K562 (cell line): ENCODE data around the gene DPEP2. TPM values are rescaled to one million over a fixed set of nuclear protein-coding genes. Genes with fewer than 3 reads are reported as not detected.
A peak's percentile ranks its signal among the peaks of the same experiment; 100 is the strongest.

ENCODE experiments used
- ATAC-seq: fragments of 200-7000 bp; cut with Tn5 transposase; 3 replicates; pipeline ENCODE4 v1.9.1; 2020; ENCODE audit warnings: moderate library complexity
- BruUV-seq: library from RNA; stranded (reverse); fragments of 400-500 nt; replicated peaks from 2 replicates; lab custom pipeline; 2021; lab: Mats Ljungman, UMichigan
- CTCF ChIA-PET: fragments of 300-600 bp; formaldehyde crosslinking; extraction: SDS; loops from one replicate; lab custom pipeline; 2021; ENCODE audit warnings: low intra/inter-chr PET ratio; lab: Yijun Ruan, JAX
- POLR2A ChIA-PET: fragments of 300-600, 350-650 bp; sonication (Branson Sonifier 250); formaldehyde crosslinking; extraction: SDS; loops from one replicate; lab custom pipeline; 2021; ENCODE audit warnings: antibody characterized with exemption, inconsistent platforms; lab: Yijun Ruan, JAX
- DNase-seq, 4 experiments: peaks; one replicate each; pipeline versions ENCODE4 v3.0.0 to v3.0.0-alpha.2; 2011 to 2018; ENCODE audit warnings: low spot score in 3 of 4, mixed read lengths in 3 of 4; ENCODE audit errors: extremely low read depth in 1 of 4
- FAIRE-seq: peaks from 2 replicates; lab custom pipeline; 2011; peaks lifted over from hg19 to GRCh38; lab: Jason Lieb, UNC
- H2AFZ ChIP-seq: 2 replicates; pipeline ENCODE4 v1.6.0; 2011; ENCODE audit warnings: low read depth, low read length, control low read depth, inconsistent platforms
- H3K27ac ChIP-seq: fragments of 200-600 bp; 3 replicates; pipeline ENCODE4 v1.8.0; 2011; ENCODE audit warnings: low read depth, mild to moderate bottlenecking, control low read depth, inconsistent platforms, low read length, moderate library complexity, mixed read lengths; ENCODE audit errors: extremely low read depth
- H3K27me3 ChIP-seq, 2 experiments: fragments of 300-600 bp in 1 of 2; 2 replicates in 1 of 2; 3 replicates in 1 of 2; pipeline versions ENCODE4 v1.6.0 to v1.8.0; 2011; ENCODE audit warnings: inconsistent platforms in 2 of 2, low read length in 2 of 2, mild to moderate bottlenecking in 1 of 2, mixed read lengths in 1 of 2, moderate library complexity in 1 of 2; ENCODE audit not compliant: control insufficient read depth in 2 of 2, insufficient read depth in 2 of 2
- H3K36me3 ChIP-seq: fragments of 300-600 bp; 3 replicates; pipeline ENCODE4 v1.8.0; 2011; ENCODE audit warnings: mild to moderate bottlenecking, low read length, inconsistent platforms; ENCODE audit not compliant: control insufficient read depth, insufficient read depth
- H3K4me1 ChIP-seq, 2 experiments: fragments of 200-600 bp in 1 of 2; replicated peaks in 1 of 2; 2 replicates in 1 of 2; 3 replicates in 1 of 2; pipeline versions ENCODE4 v1.5.1 to v1.8.0; 2011; ENCODE audit warnings: inconsistent platforms in 2 of 2, low read length in 2 of 2, mild to moderate bottlenecking in 1 of 2, mixed read lengths in 1 of 2, moderate library complexity in 1 of 2; ENCODE audit not compliant: control insufficient read depth in 2 of 2, insufficient read depth in 2 of 2
- H3K4me2 ChIP-seq: 2 replicates; pipeline ENCODE4 v1.6.1; 2011; ENCODE audit warnings: low read length, control low read depth, inconsistent platforms, mixed read lengths; ENCODE audit not compliant: insufficient read depth
- H3K4me3 ChIP-seq: fragments of 200-600 bp; sonication (generic), shearing (Covaris generic); 2 replicates; pipeline ENCODE4 v1.5.1; 2016; ENCODE audit warnings: control low read depth, inconsistent platforms
- H3K79me2 ChIP-seq: fragments of 200-600 bp; 3 replicates; pipeline ENCODE4 v1.8.0; 2011; ENCODE audit warnings: low read length, inconsistent platforms; ENCODE audit not compliant: control insufficient read depth, insufficient read depth
- H3K9ac ChIP-seq, 2 experiments: 2 replicates each; pipeline versions ENCODE4 v1.6.0 to v1.6.1; 2011; ENCODE audit warnings: low read depth in 2 of 2, low read length in 2 of 2, control low read depth in 1 of 2, inconsistent platforms in 1 of 2, mild to moderate bottlenecking in 1 of 2, mixed read lengths in 1 of 2; ENCODE audit not compliant: insufficient read depth in 1 of 2
- H3K9me1 ChIP-seq: one replicate; pipeline ENCODE4 v1.6.0; 2011; ENCODE audit warnings: inconsistent platforms, mild to moderate bottlenecking, low read length, moderate library complexity; ENCODE audit not compliant: control insufficient read depth, insufficient read depth
- H3K9me3 ChIP-seq: replicated peaks from 2 replicates; pipeline ENCODE4 v1.5.1; 2011; ENCODE audit warnings: low read depth, low read length, inconsistent platforms; ENCODE audit not compliant: control insufficient read depth, insufficient read depth
- H4K20me1 ChIP-seq: replicated peaks from 2 replicates; pipeline ENCODE4 v1.6.1; 2011; ENCODE audit warnings: low read length, inconsistent platforms, mixed read lengths; ENCODE audit not compliant: control insufficient read depth, insufficient read depth
- ADNP ChIP-seq: fragments of 200-800 bp; sonication (Bioruptor generic); IDR thresholded peaks from 2 replicates; pipeline ENCODE4 v1.6.1; 2016; ENCODE audit warnings: missing genetic modification characterization, missing compliant biosample characterization
- CBX1 ChIP-seq: sonication (generic); IDR thresholded peaks from 2 replicates; pipeline ENCODE4 v1.6.1; 2016; ENCODE audit warnings: antibody characterized with exemption, low read depth, mild to moderate bottlenecking
- ELF2 ChIP-seq: fragments of 250-450 bp; sonication (Bioruptor Pico); IDR thresholded peaks from 2 replicates; pipeline ENCODE4 v1.5.0; 2021; ENCODE audit warnings: mild to moderate bottlenecking
- EP400 ChIP-seq: fragments of 450-650 bp; IDR thresholded peaks from 2 replicates; pipeline ENCODE4 v1.6.1; 2017; ENCODE audit warnings: antibody characterized with exemption, mild to moderate bottlenecking, moderate library complexity
- GTF2F1 ChIP-seq: IDR thresholded peaks from 2 replicates; pipeline ENCODE4 v1.6.1; 2011; ENCODE audit warnings: low read depth, low read length, improper control_type of control experiment
- IRF2 ChIP-seq: sonication (generic); formaldehyde crosslinking; IDR thresholded peaks from 2 replicates; pipeline ENCODE4 v1.8.1; 2022; ENCODE audit warnings: mild to moderate bottlenecking, missing genetic modification reagents
- KDM1A ChIP-seq, 2 experiments: fragments of 450-650 bp; IDR thresholded peaks; 2 replicates each; pipeline ENCODE4 v1.6.1; 2016; ENCODE audit warnings: mild to moderate bottlenecking in 2 of 2
- NFIC ChIP-seq: fragments of 450-650 bp; IDR thresholded peaks from 2 replicates; pipeline ENCODE4 v1.6.1; 2017; ENCODE audit warnings: mild to moderate bottlenecking, inconsistent platforms
- SMAD4 ChIP-seq: fragments of 250-450 bp; sonication (Bioruptor Pico); conservative IDR thresholded peaks from 2 replicates; pipeline ENCODE4 v1.8.0; 2021; ENCODE audit warnings: inconsistent platforms, mild to moderate bottlenecking, moderate library complexity
- ZBTB1 ChIP-seq: sonication (generic); formaldehyde crosslinking; IDR thresholded peaks from 2 replicates; pipeline ENCODE4 v1.8.1; 2023; ENCODE audit warnings: missing genetic modification reagents, low read depth, mild to moderate bottlenecking, borderline replicate concordance
- ZC3H4 ChIP-seq: sonication (generic); formaldehyde crosslinking; IDR thresholded peaks from 2 replicates; pipeline ENCODE4 v1.9.0; 2021; ENCODE audit warnings: missing genetic modification reagents, borderline replicate concordance
- WGBS: fragments of 100-300 bp; shearing (Covaris generic); methylation state at CpG from one replicate; pipeline ENCODE4 v1.1.6; 2016; ENCODE audit warnings: low coverage, mixed read lengths; ENCODE audit not compliant: insufficient coverage; ENCODE audit errors: missing lambda C conversion rate; 5-methylcytosine and 5-hydroxymethylcytosine counted together
- in situ Hi-C: fragments of 300-500 bp; cut with MboI; formaldehyde crosslinking; loops from 4 replicates; pipeline ENCODE4 v1.15.0; 2018; ENCODE audit warnings: inconsistent platforms, mixed read lengths
- intact Hi-C: fragments of 100-400 bp; cut with micrococcal nuclease; formaldehyde crosslinking; loops from 2 replicates; pipeline ENCODE4 v1.14.2; 2022
- polyA plus RNA-seq, 8 experiments: library from polyadenylated mRNA; depleted of rRNA in 4 of 8; stranded (reverse) in 5 of 8; unstranded in 3 of 8; fragments of >200 nt; fragmentation: Nextera tagmentation in 2 of 8; fragmentation: Illumina TruSeq in 1 of 8; extraction: Ambion mirVana in 2 of 8; extraction: Trizol in 1 of 8; gene quantifications; 2 replicates each; pipeline versions ENCODE4 v1.2.1 to v1.2.3, GENCODE V29; 2011 to 2014; ENCODE audit warnings: inconsistent platforms in 1 of 8, missing spikeins in 1 of 8
- total RNA-seq, 7 experiments: library from RNA; depleted of rRNA in 6 of 7; stranded (reverse); fragments of >200 nt in 6 of 7; fragmentation: Illumina TruSeq in 2 of 7; extraction: Trizol in 2 of 7; gene quantifications; 2 replicates each; pipeline versions ENCODE4 v1.2.1 to v1.2.3, GENCODE V29; 2011 to 2021; ENCODE audit warnings: low replicate concordance in 1 of 7
- TF ChIP-seq, protein P1 (sequence below), 2 experiments: IDR thresholded peaks in 1 of 2; conservative IDR thresholded peaks in 1 of 2; 2 replicates each; pipeline ENCODE4 v1.6.1; 2016; ENCODE audit warnings: low read depth in 2 of 2, mild to moderate bottlenecking in 1 of 2, missing compliant biosample characterization in 1 of 2, missing genetic modification characterization in 1 of 2, moderate library complexity in 1 of 2
- TF ChIP-seq, protein P2 (sequence below): sonication (generic); IDR thresholded peaks from 2 replicates; pipeline ENCODE4 v1.6.1; 2016
- TF ChIP-seq, protein P3 (sequence below): fragments of 450-650 bp; formaldehyde crosslinking; IDR thresholded peaks from 2 replicates; pipeline ENCODE4 v1.4.0; 2020; ENCODE audit warnings: mild to moderate bottlenecking, moderate library complexity

Gene DPEP2
- total and polyA plus RNA-seq, 9 of the 15 experiments (the other 6 are each of a cell fraction or from before 2014, with no cell fraction given): 0.14 to 1.2 (median 0.38) TPM

DNA sequence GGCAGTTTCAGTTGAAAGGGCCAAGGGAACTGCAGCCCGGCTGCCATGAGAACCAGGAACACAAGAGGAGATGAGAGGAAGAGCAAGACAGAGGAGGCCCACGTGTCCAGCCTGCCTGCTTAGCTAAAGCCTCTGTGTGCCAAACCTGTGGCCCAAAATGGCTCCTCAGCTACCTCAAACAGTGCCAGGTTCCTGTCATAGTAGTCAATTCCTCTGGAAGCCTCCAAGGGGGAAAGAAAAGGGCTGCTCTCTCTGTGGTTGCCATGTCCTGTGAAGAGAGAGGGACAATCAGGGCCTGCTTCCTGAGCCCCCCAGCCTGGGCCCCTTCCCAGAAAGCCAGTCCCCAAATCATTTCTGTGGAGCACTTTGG, 36.0 kb downstream of the DPEP2 start (continued):
- TF ChIP-seq GTF2F1: no peak
- no peak for TF ChIP-seq ADNP (tag)
- no peak for TF ChIP-seq EP400

DNA sequence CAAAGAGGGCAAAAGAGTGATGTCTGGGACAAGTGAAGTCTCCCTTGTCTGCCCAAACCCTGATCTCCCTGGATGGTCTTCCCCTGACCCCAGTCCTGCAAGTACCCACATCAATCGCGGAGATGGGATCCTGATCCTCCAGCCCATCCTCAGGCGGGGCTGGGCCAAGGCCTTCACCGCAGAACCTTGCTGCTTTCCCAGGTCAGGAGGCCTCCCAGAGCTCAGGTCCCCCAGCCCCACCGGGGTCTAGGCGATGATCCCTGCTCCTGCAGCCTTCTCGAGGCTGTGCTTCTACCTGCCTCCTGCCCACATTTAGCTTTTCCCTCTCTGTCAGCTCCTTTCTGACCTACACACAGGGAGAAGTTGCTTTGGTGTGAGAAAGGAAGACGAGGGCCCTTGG, 37.1 kb downstream of the DPEP2 start:
- peaks cover 20 to 44% of the 10 kb centered on the region in 2 experiments; a peak in 4 of 5 replicates for H3K4me1 ChIP-seq
- H3K27me3 ChIP-seq: no peaks in the 10 kb centered on the region
- BruUV-seq: no TSS peak
- H4K20me1 ChIP-seq: peaks cover 24% of the 10 kb centered on the region
- H3K27ac ChIP-seq: no peak overlapping the region
- no peaks in the 10 kb centered on the region for H3K9me3 ChIP-seq
- 98% methylated on average over 6 of the region's 8 CpGs for WGBS
- no peak overlapping the region for H3K4me3 ChIP-seq
- FAIRE-seq (no peak), ATAC-seq (no peak), DNase-seq (no peak)
- H3K79me2 ChIP-seq: peaks cover 13% of the 10 kb centered on the region
- H2AFZ ChIP-seq: no peak overlapping the region
- peaks cover 13% of the 10 kb centered on the region for H3K9me1 ChIP-seq
- in situ Hi-C loops (no loop called here), intact Hi-C loops (no loop called here)
- 0 out of 4 replicates have a peak overlapping the region, but pooled peaks of 1 of the 2 experiments have one; percentile 0 for H3K9ac ChIP-seq
- peaks cover 77% of the 10 kb centered on the region; the same call in 2 of the 3 replicates for H3K36me3 ChIP-seq
- ChIA-PET CTCF (no interaction called here), POLR2A (interaction anchor here (0.7 to 1.5 kb wide), 3 partner anchors 13 to 38 kb away, joined by 3 to 5 read pairs (median 3); partner anchors contain the start of gene PSMB10)
- no peak overlapping the region for H3K4me2 ChIP-seq
- TF ChIP-seq SMAD4 (CRISPR knock-in tag) (no peak), ADNP (tag) (no peak), NFIC (no peak), ELF2 (CRISPR knock-in tag) (no peak), IRF2 (CRISPR knock-in tag) (no peak), ZC3H4 (no peak), ZBTB1 (no peak), CBX1 (no peak), KDM1A (IDR thresholded peaks at IDR 0.05) (no peak)
- TF ChIP-seq, protein P1, sequence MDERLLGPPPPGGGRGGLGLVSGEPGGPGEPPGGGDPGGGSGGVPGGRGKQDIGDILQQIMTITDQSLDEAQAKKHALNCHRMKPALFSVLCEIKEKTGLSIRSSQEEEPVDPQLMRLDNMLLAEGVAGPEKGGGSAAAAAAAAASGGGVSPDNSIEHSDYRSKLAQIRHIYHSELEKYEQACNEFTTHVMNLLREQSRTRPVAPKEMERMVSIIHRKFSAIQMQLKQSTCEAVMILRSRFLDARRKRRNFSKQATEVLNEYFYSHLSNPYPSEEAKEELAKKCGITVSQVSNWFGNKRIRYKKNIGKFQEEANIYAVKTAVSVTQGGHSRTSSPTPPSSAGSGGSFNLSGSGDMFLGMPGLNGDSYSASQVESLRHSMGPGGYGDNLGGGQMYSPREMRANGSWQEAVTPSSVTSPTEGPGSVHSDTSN (CRISPR knock-in tag; IDR thresholded peaks at IDR 0.05; ENCODE audit: low read depth): no peak
- TF ChIP-seq, protein P1 (tag; conservative IDR thresholded peaks at IDR 0.05; ENCODE audit: low read depth): no peak
- TF ChIP-seq, protein P2, sequence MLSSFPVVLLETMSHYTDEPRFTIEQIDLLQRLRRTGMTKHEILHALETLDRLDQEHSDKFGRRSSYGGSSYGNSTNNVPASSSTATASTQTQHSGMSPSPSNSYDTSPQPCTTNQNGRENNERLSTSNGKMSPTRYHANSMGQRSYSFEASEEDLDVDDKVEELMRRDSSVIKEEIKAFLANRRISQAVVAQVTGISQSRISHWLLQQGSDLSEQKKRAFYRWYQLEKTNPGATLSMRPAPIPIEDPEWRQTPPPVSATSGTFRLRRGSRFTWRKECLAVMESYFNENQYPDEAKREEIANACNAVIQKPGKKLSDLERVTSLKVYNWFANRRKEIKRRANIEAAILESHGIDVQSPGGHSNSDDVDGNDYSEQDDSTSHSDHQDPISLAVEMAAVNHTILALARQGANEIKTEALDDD: no peak
- TF ChIP-seq, protein P3, sequence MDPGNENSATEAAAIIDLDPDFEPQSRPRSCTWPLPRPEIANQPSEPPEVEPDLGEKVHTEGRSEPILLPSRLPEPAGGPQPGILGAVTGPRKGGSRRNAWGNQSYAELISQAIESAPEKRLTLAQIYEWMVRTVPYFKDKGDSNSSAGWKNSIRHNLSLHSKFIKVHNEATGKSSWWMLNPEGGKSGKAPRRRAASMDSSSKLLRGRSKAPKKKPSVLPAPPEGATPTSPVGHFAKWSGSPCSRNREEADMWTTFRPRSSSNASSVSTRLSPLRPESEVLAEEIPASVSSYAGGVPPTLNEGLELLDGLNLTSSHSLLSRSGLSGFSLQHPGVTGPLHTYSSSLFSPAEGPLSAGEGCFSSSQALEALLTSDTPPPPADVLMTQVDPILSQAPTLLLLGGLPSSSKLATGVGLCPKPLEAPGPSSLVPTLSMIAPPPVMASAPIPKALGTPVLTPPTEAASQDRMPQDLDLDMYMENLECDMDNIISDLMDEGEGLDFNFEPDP (CRISPR knock-in tag): no peak
